ENCODE measurements around the gene ZDHHC3. TPM values are rescaled to one million over a fixed set of nuclear protein-coding genes. Genes with fewer than 3 reads are reported as not detected.

ZDHHC3 gene
- total and polyA plus RNA-seq, 2 experiments from 2014 or later: 60.3 to 62.0 TPM

- no peaks in the 10 kb centered on the region for H4K20me1 ChIP-seq (ENCODE audit: insufficient read depth, poor library complexity, severe bottlenecking)
Observed at GRCh38 chr3:44883213-44883955, 92.6 kb downstream of the ZDHHC3 start.

GRCh38 chr3:44880284-44880683 lies 95.7 kb downstream of the ZDHHC3 start:
- H3K27ac ChIP-seq: no peak overlapping the region
- no peaks in the 10 kb centered on the region for H3K4me1 ChIP-seq (ENCODE audit: insufficient read depth)
- H3K9me2 ChIP-seq (replicated peaks; ENCODE audit: insufficient read depth): no peaks in the 10 kb centered on the region
- H3K27me3 ChIP-seq: no peaks in the 10 kb centered on the region
- WGBS (ENCODE audit: low lambda C conversion rate, missing lambda C conversion rate): 81% methylated on average over 2 of the region's 2 CpGs
- no peak overlapping the region for H3K4me3 ChIP-seq
- H3K36me3 ChIP-seq (replicated peaks; ENCODE audit: insufficient read depth, low read depth): no peaks in the 10 kb centered on the region
- TF ChIP-seq CTCF (IDR thresholded peaks at IDR 0.05; ENCODE audit: poor library complexity): no peak
- H4K20me1 ChIP-seq (ENCODE audit: insufficient read depth, poor library complexity, severe bottlenecking): no peaks in the 10 kb centered on the region
- H2AFZ ChIP-seq: no peak overlapping the region
- DNase-seq (ENCODE audit: low spot score): no peak
- H3K4me2 ChIP-seq: no peak overlapping the region
- no peaks in the 10 kb centered on the region for H3K9me3 ChIP-seq (ENCODE audit: low read depth)
- H3K79me2 ChIP-seq: no peaks in the 10 kb centered on the region

More at GRCh38 chr3:44883213-44883955, 92.6 kb downstream of the ZDHHC3 start:
- Histone ChIP-seq H3K36me3 (replicated peaks; ENCODE audit: insufficient read depth, low read depth) (no peaks in the 10 kb centered on the region), H3K4me3 (no peak overlapping the region), H3K27me3 (no peaks in the 10 kb centered on the region), H3K4me1 (ENCODE audit: insufficient read depth) (no peaks in the 10 kb centered on the region), H3K4me2 (no peak overlapping the region), H2AFZ (no peak overlapping the region), H3K9me3 (ENCODE audit: low read depth) (no peaks in the 10 kb centered on the region), H3K27ac (peak overlapping the region; percentile 17), H3K79me2 (no peaks in the 10 kb centered on the region), H3K9me2 (replicated peaks; ENCODE audit: insufficient read depth) (no peaks in the 10 kb centered on the region)
- TF ChIP-seq EZH2 (IDR thresholded peaks at IDR 0.05; ENCODE audit: borderline replicate concordance) (no peak), CTCF (IDR thresholded peaks at IDR 0.05; ENCODE audit: poor library complexity) (peak; percentile 2)
- no peak for DNase-seq (ENCODE audit: low spot score)
- 98% methylated on average over 5 of the region's 5 CpGs for whole genome bisulfite sequencing (ENCODE audit: low lambda C conversion rate, missing lambda C conversion rate)

GRCh38 chr3:44877333-44877732 lies 98.6 kb downstream of the ZDHHC3 start:
- Histone ChIP-seq H3K36me3 (replicated peaks; ENCODE audit: insufficient read depth, low read depth) (no peaks in the 10 kb centered on the region), H3K4me3 (no peak overlapping the region), H2AFZ (no peak overlapping the region), H3K79me2 (no peaks in the 10 kb centered on the region), H3K27me3 (no peaks in the 10 kb centered on the region), H4K20me1 (ENCODE audit: insufficient read depth, poor library complexity, severe bottlenecking) (no peaks in the 10 kb centered on the region), H3K9me2 (replicated peaks; ENCODE audit: insufficient read depth) (no peaks in the 10 kb centered on the region), H3K27ac (no peak overlapping the region), H3K4me1 (ENCODE audit: insufficient read depth) (no peaks in the 10 kb centered on the region), H3K9me3 (ENCODE audit: low read depth) (no peaks in the 10 kb centered on the region), H3K4me2 (no peak overlapping the region)
- 85% methylated on average over 3 of the region's 3 CpGs for WGBS (ENCODE audit: low lambda C conversion rate, missing lambda C conversion rate)
- TF ChIP-seq EZH2phosphoT487 (IDR thresholded peaks at IDR 0.05; ENCODE audit: low read depth, severe bottlenecking, unreplicated experiment) (no peak), EZH2 (IDR thresholded peaks at IDR 0.05; ENCODE audit: borderline replicate concordance) (no peak), CTCF (IDR thresholded peaks at IDR 0.05; ENCODE audit: poor library complexity) (no peak)
- no peak for DNase-seq (ENCODE audit: low spot score)

Measured in hepatocyte (in vitro differentiated cells).